Suppressor macrophage treated with lipopolysaccharide for 4 hours (primary cell): ENCODE results near the gene ETV6.
"Not testable (repeated sequence)": the region's sequence is repeated elsewhere in the genome, so short reads cannot be mapped to it uniquely, and the experiment has no call there.

Experiments
- DNase-seq: peaks from one replicate; pipeline ENCODE4 v3.0.0-alpha.2; 2020

The ETV6 gene

GRCh38 chr12:11649413-11650285, at the start of gene ETV6:
Gene ETV6, plus strand, starts transcription at chr12:11649674. Its CDS starts 454 bp downstream, at chr12:11650128.
- peak; percentile 98 for DNase-seq

DNA sequence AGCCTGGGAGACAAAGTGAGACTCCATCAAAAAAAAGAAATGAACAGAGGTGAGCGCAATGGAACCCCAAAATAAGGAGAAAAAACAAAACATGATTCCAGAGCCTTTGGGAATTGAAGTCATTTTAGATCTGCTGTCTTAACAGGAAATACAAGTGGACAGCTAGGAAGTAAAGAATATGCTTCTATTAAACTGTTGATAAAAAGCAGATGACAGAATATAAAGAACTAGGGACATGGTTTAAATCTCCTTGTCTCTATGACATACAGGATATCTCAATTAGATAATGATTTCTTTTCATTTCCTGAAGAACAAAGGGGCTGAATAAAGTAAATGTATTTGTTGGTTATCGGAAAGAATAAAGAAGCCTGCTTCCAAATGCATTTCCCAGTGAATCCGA, 49.3 kb upstream of the ETV6 start:
- DNase-seq, result no peak

GRCh38 chr12:11601647-11602046, 47.8 kb upstream of the ETV6 start:
- DNase-seq, result no peak

GRCh38 chr12:11607313-11608081, 42.0 kb upstream of the ETV6 start:
- no peak for DNase-seq

DNA sequence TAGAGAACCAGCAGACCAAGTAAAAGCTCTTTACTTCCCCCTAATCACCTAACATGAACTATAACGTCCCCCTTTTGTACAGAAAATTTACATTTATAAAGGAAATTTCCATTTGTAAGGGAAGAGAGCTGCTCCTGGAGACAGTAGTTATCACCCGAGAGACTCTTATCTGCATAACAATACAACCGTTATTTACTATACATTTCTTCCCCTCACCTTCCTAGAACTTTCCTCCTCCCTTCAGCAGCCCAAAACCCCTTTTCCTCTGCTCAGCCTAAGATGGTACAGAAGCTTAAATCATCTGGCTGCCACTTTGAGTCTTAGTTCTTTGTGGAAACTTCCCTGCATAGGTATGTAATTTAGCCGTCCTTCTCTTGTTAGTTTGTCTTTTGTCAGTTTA, 40.4 kb upstream of the ETV6 start:
- no peak for DNase-seq

- no peak for DNase-seq
Observed at GRCh38 chr12:11615481-11615880, 34.0 kb upstream of the ETV6 start.

- peak; percentile 19 for DNase-seq
Observed at GRCh38 chr12:11618046-11618445, 31.4 kb upstream of the ETV6 start.

- DNase-seq, result peak; percentile 10
Observed at GRCh38 chr12:11621797-11622423, 27.6 kb upstream of the ETV6 start.

- peak; percentile 16 for DNase-seq
Observed at GRCh38 chr12:11622876-11623281, 26.6 kb upstream of the ETV6 start.

- DNase-seq, result peak; percentile 40
Observed at GRCh38 chr12:11623382-11623781, 26.1 kb upstream of the ETV6 start.

DNA sequence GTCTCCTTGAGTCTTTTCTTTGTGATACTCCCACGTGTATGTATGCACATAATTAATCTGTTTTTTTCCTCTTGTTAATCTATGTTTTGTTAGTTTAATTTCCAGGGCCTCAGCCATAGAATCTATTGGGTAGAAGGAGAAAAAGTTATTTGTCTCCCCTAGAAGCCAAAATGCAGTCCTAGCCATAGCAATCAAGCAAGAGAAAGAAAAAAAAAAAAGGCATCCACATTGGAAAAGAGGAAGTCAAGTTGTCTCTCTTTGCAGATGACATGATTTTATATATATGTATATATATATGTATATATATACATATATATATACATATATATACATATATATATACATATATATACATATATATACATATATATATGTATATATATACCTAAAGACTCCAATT, 25.4 kb upstream of the ETV6 start:
- no peak for DNase-seq

DNA sequence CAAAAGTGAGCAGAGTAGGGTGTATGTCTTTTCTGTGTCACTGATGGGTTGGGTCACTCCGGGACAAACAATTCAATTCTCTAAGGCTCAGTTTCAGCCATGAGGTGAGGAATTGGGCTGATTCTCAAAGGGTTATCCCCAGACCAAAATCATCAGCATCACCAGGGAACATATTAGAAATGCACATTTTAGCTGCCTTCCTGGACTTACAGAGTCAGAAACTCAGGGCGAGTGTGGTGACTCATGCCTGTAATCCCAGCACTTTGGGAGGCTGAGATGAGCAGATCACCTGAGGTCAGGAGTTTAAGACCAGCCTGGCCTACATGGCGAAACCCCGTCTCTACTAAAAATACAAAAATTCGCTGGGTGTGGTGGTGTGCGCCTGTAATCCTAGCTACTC, 21.8 kb upstream of the ETV6 start:
- not testable (repeated sequence) for DNase-seq

DNA sequence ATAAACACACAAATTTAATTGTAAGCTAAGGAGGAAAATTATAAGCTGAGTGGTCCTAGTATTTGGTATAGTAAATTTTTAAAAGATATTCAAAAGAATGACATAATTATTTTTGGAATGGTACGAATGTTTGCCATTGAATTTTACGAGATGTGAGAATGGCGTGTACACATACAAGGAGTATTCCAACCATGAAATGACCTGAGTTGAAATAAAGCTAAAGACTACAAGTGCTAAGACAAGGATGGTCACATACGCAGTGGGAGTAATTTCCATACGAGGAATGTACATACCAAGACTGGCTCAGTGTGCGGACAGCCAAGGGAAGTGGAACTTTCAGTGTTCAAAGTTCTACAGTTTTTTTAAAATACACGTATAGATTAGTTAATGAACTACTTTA, 21.1 kb upstream of the ETV6 start:
- DNase-seq, result no peak

GRCh38 chr12:11630046-11630706, 19.3 kb upstream of the ETV6 start:
- DNase-seq, result no peak

DNA sequence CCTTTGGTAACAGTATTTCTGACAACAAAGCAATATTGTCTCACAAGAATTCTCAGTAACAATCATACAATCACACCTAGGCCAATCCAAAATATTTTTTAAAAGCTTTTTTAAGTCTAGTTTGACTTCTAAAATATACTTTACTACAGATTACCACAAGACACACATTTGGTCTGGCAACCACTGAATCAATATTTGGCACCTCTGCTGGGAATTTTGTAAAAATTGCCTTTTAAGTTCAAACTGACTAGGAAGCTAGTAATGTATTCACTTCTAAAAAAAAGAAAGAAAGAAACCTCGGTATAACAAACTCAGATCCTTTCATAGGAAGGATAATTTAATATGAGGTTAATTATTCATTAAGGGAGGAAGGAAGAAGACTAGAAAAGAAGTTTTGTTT, 18.2 kb upstream of the ETV6 start:
- DNase-seq, result no peak

DNA sequence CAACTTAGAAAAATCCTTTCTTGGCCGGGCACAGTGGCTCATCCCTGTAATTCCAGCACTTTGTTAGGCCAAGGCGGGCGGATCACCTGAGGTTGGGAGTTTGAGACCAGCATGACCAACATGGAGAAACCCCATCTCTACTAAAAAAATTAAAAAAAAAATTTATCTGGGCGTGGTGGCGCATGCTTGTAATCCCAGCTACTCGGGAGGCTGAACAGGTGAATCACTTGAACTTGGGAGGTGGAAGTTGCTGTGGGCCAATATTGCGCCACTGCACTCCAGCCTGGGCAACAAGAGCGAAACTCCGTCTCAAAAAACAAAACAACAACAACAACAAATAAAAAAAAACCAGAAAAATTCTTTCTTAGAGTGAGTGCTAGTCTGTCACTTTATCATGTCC, 17.6 kb upstream of the ETV6 start:
- not testable (repeated sequence) for DNase-seq

DNA sequence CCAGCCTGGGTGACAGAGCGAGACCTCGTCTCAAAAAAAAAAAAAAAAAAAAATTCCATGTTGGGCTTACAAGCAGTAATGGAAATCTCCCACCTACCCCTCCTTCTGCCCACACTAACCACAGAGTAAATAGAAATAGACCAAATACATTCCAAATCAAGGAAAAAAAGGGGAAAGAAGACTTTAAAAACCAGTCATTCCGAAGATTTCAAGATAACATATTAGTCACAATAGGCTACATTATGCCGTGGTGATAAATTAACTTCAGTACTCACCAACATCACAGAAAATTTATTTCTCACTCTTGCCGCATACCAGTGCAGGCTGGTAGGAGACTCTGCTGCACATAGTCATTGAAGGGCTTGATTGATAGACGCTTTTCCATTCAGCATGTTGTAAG, 15.5 kb upstream of the ETV6 start:
- no peak for DNase-seq

- DNase-seq, result no peak
Observed at GRCh38 chr12:11635341-11635740, 14.1 kb upstream of the ETV6 start.

- no peak for DNase-seq
Observed at GRCh38 chr12:11638315-11638916, 11.1 kb upstream of the ETV6 start.

- no peak for DNase-seq
Observed at GRCh38 chr12:11639454-11639853, 10.0 kb upstream of the ETV6 start.

DNA sequence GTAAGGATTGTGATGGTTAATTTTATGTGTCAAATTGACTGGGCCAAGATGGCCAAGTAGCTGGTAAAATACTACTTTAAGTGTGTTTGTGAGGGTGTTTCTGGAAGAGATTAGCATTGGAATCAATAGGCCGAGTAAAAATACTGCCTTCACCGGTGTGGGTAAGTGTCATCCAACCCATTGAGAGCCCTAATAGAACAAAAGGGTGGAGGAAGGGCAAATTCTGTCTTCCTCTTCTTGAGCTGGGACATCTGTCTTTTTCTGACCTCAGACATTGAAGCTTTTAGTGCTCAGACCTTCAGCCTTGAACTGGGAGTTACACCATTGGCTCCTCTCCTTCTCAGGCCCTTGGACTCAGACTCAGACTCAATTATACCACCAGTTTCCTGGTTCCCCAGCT, 8.0 kb upstream of the ETV6 start:
- DNase-seq, result no peak

GRCh38 chr12:11642785-11643184, 6.7 kb upstream of the ETV6 start:
- DNase-seq, result no peak

DNA sequence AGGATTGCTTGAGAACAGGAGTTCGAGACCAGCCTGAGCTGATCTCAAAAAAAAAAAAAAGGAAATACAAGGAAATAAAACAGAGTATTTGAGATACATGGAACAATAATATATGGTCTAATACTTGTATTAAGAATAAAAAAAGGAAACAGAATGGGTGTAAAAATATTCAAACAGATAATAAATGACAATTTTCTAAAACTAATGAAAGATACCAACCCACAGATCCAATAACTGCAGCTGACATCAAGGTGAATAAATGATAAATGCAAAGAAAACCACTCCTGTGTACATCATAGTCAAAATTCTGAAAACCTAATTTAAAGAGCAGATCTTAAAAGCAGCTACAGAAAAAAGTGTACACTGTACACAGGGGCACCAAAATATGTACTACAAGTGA, 4.1 kb upstream of the ETV6 start:
- DNase-seq, result no peak
